K562 (cell line): ENCODE measurements around the gene MARCHF9.

Experiments used
- ILK ChIP-seq: fragments of 450-650 bp; IDR thresholded peaks from 2 replicates; pipeline ENCODE4 v1.6.1; 2016; ENCODE audit warnings: missing genetic modification characterization, low read depth, mild to moderate bottlenecking, missing compliant biosample characterization, moderate library complexity, borderline replicate concordance
- MAFF ChIP-seq: IDR thresholded peaks from 2 replicates; pipeline ENCODE4 v1.6.1; 2012; ENCODE audit warnings: low read length, improper control_type of control experiment
- MEF2A ChIP-seq: IDR thresholded peaks from 2 replicates; pipeline ENCODE4 v1.6.1; 2011; ENCODE audit warnings: low read depth, mild to moderate bottlenecking, low read length, moderate library complexity; ENCODE audit not compliant: control insufficient read depth
- TEAD2 ChIP-seq: fragments of 450-650 bp; IDR thresholded peaks from 2 replicates; pipeline ENCODE4 v1.6.1; 2016; ENCODE audit warnings: missing genetic modification characterization, control low read depth, missing compliant biosample characterization
- ZNF583 ChIP-seq: fragments of 250-450 bp; sonication (Bioruptor Pico); IDR thresholded peaks from 2 replicates; pipeline ENCODE4 v1.4.0; 2020
- TF ChIP-seq, protein P1 (sequence below): sonication (generic); formaldehyde crosslinking; IDR thresholded peaks from 2 replicates; pipeline ENCODE4 v1.8.1; 2022; ENCODE audit warnings: missing genetic modification reagents
- TF ChIP-seq, protein P2 (sequence below), 3 experiments: IDR thresholded peaks in 2 of 3; conservative IDR thresholded peaks in 1 of 3; 2 replicates each; pipeline ENCODE4 v1.5.1; 2011 to 2012; ENCODE audit warnings: low read length in 3 of 3, mild to moderate bottlenecking in 3 of 3, control low read depth in 2 of 3, improper control_type of control experiment in 1 of 3, inconsistent platforms in 1 of 3, low read depth in 1 of 3, mixed read lengths in 1 of 3, moderate library complexity in 1 of 3; ENCODE audit not compliant: insufficient read depth in 2 of 3

DNA sequence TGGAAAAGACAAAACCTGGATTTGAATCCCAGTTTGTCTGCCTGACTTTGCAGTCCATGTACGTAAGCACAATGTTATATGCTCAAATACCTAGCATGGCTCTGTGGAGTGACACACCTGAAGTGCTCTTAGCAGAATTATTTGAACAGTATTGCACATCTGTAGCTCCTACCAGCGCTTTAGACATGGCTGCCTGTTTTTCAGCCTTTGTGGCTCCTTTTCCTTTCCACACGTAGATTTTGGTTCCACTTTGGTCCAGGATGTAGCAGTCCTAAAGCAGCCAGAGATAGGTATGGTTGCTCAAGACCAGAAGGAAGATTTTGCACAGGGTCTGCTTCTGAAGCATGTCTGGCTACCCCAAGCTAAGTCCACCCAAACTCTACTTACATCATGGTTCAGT lies 54.5 kb downstream of the MARCHF9 start:
- TF ChIP-seq, protein P1, sequence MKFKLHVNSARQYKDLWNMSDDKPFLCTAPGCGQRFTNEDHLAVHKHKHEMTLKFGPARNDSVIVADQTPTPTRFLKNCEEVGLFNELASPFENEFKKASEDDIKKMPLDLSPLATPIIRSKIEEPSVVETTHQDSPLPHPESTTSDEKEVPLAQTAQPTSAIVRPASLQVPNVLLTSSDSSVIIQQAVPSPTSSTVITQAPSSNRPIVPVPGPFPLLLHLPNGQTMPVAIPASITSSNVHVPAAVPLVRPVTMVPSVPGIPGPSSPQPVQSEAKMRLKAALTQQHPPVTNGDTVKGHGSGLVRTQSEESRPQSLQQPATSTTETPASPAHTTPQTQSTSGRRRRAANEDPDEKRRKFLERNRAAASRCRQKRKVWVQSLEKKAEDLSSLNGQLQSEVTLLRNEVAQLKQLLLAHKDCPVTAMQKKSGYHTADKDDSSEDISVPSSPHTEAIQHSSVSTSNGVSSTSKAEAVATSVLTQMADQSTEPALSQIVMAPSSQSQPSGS (CRISPR knock-in tag) = no peak
- TF ChIP-seq MEF2A = no peak
- no peak for TF ChIP-seq TEAD2 (tag)
- no peak for TF ChIP-seq MAFF
- TF ChIP-seq, protein P2, sequence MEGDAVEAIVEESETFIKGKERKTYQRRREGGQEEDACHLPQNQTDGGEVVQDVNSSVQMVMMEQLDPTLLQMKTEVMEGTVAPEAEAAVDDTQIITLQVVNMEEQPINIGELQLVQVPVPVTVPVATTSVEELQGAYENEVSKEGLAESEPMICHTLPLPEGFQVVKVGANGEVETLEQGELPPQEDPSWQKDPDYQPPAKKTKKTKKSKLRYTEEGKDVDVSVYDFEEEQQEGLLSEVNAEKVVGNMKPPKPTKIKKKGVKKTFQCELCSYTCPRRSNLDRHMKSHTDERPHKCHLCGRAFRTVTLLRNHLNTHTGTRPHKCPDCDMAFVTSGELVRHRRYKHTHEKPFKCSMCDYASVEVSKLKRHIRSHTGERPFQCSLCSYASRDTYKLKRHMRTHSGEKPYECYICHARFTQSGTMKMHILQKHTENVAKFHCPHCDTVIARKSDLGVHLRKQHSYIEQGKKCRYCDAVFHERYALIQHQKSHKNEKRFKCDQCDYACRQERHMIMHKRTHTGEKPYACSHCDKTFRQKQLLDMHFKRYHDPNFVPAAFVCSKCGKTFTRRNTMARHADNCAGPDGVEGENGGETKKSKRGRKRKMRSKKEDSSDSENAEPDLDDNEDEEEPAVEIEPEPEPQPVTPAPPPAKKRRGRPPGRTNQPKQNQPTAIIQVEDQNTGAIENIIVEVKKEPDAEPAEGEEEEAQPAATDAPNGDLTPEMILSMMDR (IDR thresholded peaks at IDR 0.05 in 2 of 3, conservative IDR thresholded peaks at IDR 0.05 in 1 of 3; ENCODE audit: insufficient read depth in 2 of 3, low read depth in 1 of 3, low read length in 3 of 3) = no peak
- no peak for TF ChIP-seq ILK (tag)
- no peak for TF ChIP-seq ZNF583 (CRISPR knock-in tag)
